Fibroblast of villous mesenchyme (primary cell): Measurements from ENCODE around the gene SKI. TPM values are rescaled to one million over a fixed set of nuclear protein-coding genes. Genes with fewer than 3 reads are reported as not detected.

Experiments used
- DNase-seq: peaks from one replicate; pipeline ENCODE4 v3.0.0-alpha.2; 2010; ENCODE audit warnings: low read depth
- H3K4me3 ChIP-seq: 2 replicates; pipeline ENCODE4 v1.5.1; 2011; ENCODE audit warnings: low read depth, mild to moderate bottlenecking, low read length
- CTCF ChIP-seq: IDR thresholded peaks from 2 replicates; pipeline ENCODE4 v1.5.1; 2012; ENCODE audit warnings: low read depth, mild to moderate bottlenecking, low read length; ENCODE audit not compliant: insufficient read depth
- total RNA-seq: library from RNA; depleted of rRNA; stranded (reverse); fragments of >200 nt; gene quantifications from 2 replicates; pipeline ENCODE4 v1.2.3, GENCODE V29; 2012

Gene SKI
- total RNA-seq, 1 donor = 26.8 TPM

- DNase-seq = no peak
- TF ChIP-seq CTCF = no peak
- no peak overlapping the region for H3K4me3 ChIP-seq
These were observed 12.8 kb upstream of the SKI start for GRCh38 chr1:2215329-2215728.

GRCh38 chr1:2215909-2216766 is 12.0 kb upstream of the SKI start:
- no peak overlapping the region for H3K4me3 ChIP-seq
- TF ChIP-seq CTCF = no peak
- no peak for DNase-seq

- no peak overlapping the region for H3K4me3 ChIP-seq
- TF ChIP-seq CTCF = no peak
- DNase-seq = no peak
These were observed 11.4 kb upstream of the SKI start for GRCh38 chr1:2216767-2217058.

- TF ChIP-seq CTCF = no peak
- no peak overlapping the region for H3K4me3 ChIP-seq
These were observed 6.8 kb upstream of the SKI start for GRCh38 chr1:2221271-2221670.

GRCh38 chr1:2224170-2224584 is 3.9 kb upstream of the SKI start:
- TF ChIP-seq CTCF = no peak
- H3K4me3 ChIP-seq = no peak overlapping the region
- DNase-seq = no peak

More at GRCh38 chr1:2221271-2221670, 6.8 kb upstream of the SKI start:
- no peak for DNase-seq

- H3K4me3 ChIP-seq = no peak overlapping the region
- no peak for DNase-seq
- no peak for TF ChIP-seq CTCF
These were observed 3.3 kb upstream of the SKI start for GRCh38 chr1:2224631-2225428.
